ENCODE results near the gene SLC12A9. TPM values are rescaled to one million over a fixed set of nuclear protein-coding genes. Genes with fewer than 3 reads are reported as not detected.

Gene SLC12A9, protein sequence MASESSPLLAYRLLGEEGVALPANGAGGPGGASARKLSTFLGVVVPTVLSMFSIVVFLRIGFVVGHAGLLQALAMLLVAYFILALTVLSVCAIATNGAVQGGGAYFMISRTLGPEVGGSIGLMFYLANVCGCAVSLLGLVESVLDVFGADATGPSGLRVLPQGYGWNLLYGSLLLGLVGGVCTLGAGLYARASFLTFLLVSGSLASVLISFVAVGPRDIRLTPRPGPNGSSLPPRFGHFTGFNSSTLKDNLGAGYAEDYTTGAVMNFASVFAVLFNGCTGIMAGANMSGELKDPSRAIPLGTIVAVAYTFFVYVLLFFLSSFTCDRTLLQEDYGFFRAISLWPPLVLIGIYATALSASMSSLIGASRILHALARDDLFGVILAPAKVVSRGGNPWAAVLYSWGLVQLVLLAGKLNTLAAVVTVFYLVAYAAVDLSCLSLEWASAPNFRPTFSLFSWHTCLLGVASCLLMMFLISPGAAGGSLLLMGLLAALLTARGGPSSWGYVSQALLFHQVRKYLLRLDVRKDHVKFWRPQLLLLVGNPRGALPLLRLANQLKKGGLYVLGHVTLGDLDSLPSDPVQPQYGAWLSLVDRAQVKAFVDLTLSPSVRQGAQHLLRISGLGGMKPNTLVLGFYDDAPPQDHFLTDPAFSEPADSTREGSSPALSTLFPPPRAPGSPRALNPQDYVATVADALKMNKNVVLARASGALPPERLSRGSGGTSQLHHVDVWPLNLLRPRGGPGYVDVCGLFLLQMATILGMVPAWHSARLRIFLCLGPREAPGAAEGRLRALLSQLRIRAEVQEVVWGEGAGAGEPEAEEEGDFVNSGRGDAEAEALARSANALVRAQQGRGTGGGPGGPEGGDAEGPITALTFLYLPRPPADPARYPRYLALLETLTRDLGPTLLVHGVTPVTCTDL
- total RNA-seq: 17.1 and 18.0 TPM in 2 replicates

GRCh38 chr7:100852048-100852872, at the start of gene SLC12A9:
TSS of gene SLC12A9 (plus strand) at chr7:100852713. CDS start at chr7:100854198, 1,485 bp downstream.

GRCh38 chr7:100827330-100828226, 24.9 kb upstream of the SLC12A9 start, which contains the start of gene EPHB4:
TSS of gene EPHB4 (minus strand) at chr7:100827523. CDS start at chr7:100827030, 493 bp downstream.

DNA sequence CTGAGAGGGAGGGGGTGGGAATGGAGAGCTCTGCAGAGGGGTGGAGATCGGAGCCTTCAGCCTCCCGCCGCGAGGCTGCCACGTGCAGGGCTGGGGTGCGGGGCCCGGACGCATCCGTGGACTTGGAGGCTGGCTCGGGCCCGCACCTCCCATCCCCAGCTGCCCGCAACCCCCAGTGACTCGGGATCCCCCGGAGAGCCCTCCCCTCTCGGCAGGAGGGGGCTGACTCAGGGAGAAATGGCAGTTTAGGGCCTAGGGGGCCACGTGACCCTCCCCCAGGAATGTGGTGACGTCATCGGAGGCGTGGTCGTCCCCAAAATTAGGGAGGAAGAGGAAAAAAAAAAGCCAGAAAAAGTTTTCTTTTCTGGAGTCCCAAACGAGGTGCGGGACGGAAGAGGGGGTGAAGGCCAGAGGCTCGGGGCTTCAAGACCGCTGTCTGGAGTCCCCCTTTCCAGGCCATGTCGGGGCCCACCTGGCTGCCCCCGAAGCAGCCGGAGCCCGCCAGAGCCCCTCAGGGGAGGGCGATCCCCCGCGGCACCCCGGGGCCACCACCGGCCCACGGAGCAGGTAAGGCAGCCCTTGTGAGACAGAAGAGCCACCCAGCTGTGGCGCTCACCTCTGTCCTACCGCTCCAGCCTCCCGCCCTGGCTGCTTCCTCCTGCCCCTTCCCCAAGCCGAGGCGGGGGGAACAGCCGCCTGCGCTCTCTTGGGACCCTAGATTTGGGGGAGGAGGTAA, 14.7 kb downstream of the SLC12A9 start, which contains the start of gene TRIP6:
TSS of gene TRIP6 (plus strand) at position 348 of the 736 bp plus-strand sequence. CDS start at position 459, 111 bp downstream.

DNA sequence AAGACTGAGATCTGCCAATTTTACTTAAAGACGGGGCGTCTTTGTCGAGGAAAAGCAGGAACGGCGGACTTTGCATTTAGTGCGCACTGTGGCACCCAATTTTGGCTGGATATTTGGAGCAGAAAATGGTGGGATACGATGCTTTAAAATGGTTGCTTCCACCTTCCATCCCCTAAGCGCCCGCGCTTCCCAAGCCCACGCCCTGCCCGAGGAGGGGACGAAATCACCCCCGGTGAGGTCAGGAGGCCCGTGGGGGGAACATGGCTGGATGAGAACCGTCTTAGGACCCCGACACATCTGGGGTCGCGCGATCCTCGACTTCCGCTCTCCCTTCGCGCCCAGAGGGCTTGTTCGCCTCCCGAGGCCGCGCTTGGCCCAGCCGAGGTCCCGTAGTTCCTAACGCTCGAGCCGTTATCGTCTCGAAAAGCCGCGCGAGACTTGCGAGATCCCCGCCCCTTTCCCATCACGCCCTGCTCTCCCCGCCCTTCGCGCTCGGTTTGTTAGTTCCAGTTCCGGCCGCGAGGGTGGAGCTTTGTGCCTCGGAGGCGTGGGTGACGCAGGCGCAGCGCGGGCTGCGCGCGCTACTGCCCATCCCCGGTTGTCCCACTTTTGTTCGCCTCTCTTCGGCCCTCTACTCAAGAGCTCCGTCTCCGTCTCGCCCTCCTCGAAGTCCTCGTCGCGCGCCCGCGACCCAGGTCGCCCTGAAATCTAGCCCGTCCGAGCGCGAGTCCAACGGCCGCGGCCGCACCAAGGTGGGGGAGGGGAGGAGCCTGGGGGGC, 22.3 kb downstream of the SLC12A9 start, which contains the start of gene SRRT:
TSS of gene SRRT (plus strand) at position 527 of the 779 bp plus-strand sequence. CDS start 488 bp downstream, outside the sequence.

GRCh38 chr7:100888988-100889750, 36.7 kb downstream of the SLC12A9 start, which contains the start of gene UFSP1:
TSS of gene UFSP1 (minus strand) at chr7:100889715. CDS start at chr7:100889271, 444 bp downstream.

DNA sequence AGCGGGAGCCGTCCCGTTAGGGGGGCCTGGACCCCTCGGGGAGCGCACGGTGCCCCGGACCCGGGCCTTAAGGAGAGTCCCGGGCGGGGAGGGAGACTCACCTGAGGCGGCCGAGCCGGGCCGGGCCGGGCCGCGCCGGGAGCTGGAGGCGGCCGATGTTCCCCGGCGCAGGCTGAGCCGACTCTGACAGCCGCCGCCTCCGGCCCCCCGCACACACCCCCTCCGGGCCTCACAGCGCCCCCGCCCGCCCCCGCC, 43.1 kb downstream of the SLC12A9 start, which contains the start of gene ACHE:
TSS of gene ACHE (minus strand) at position 188 of the 255 bp plus-strand sequence. CDS start 1,656 bp downstream, outside the sequence.

Other genes starting within 250 kb of the SLC12A9 start
- 17.2 and 21.4 TPM in 2 replicates for gene MOSPD3, start 240.2 kb upstream of the SLC12A9 start, total RNA-seq
- gene TFR2, start 211.2 kb upstream of the SLC12A9 start, total RNA-seq: 0.17 and 0.30 TPM in 2 replicates
- not detected in 2 replicates for gene ACTL6B, start 196.3 kb upstream of the SLC12A9 start, total RNA-seq
- gene GNB2, start 179.0 kb upstream of the SLC12A9 start, total RNA-seq: 283 and 322 TPM in 2 replicates
- 9.2 and 11.8 TPM in 2 replicates for gene GIGYF1, start 158.5 kb upstream of the SLC12A9 start, total RNA-seq
- gene POP7, start 146.6 kb upstream of the SLC12A9 start, total RNA-seq: 56.2 and 63.2 TPM in 2 replicates
- not detected in 2 replicates for gene EPO, start 132.2 kb upstream of the SLC12A9 start, total RNA-seq
- gene ZAN, start 119.1 kb upstream of the SLC12A9 start, total RNA-seq: not detected in 2 replicates
- 42.2 and 46.8 TPM in 2 replicates for gene EPHB4, start 25.2 kb upstream of the SLC12A9 start, total RNA-seq
- 76.3 and 95.2 TPM in 2 replicates for gene TRIP6, start 14.7 kb downstream of the SLC12A9 start, total RNA-seq
- gene SRRT, start 22.4 kb downstream of the SLC12A9 start, total RNA-seq: 93.8 and 104 TPM in 2 replicates
- 3.2 and 6.7 TPM in 2 replicates for gene UFSP1, start 37.0 kb downstream of the SLC12A9 start, total RNA-seq
- 0.34 TPM in 1 of 2 replicates, not detected in the other for gene ACHE, start 43.2 kb downstream of the SLC12A9 start, total RNA-seq
- not detected in 2 replicates for gene MUC3A, start 96.8 kb downstream of the SLC12A9 start, total RNA-seq
- gene MUC12, start 116.9 kb downstream of the SLC12A9 start, total RNA-seq: 1.2 and 1.8 TPM in 2 replicates
- gene MUC17, start 167.4 kb downstream of the SLC12A9 start, total RNA-seq: not detected in 2 replicates
- gene TRIM56, start 232.8 kb downstream of the SLC12A9 start, total RNA-seq: 6.6 and 7.1 TPM in 2 replicates